GM12873 (cell line): ENCODE measurements around the gene SMPX.

ENCODE experiments used
- TF ChIP-seq, protein P1 (sequence below): IDR thresholded peaks from 2 replicates; pipeline ENCODE4 v1.5.1; 2012; ENCODE audit warnings: low read depth, mild to moderate bottlenecking, moderate library complexity, low read length, control low read depth; ENCODE audit not compliant: insufficient read depth; ENCODE audit errors: missing control alignments

The SMPX gene

GRCh38 chrX:21662761-21663160 lies 95.2 kb downstream of the SMPX start:
- TF ChIP-seq, protein P1, sequence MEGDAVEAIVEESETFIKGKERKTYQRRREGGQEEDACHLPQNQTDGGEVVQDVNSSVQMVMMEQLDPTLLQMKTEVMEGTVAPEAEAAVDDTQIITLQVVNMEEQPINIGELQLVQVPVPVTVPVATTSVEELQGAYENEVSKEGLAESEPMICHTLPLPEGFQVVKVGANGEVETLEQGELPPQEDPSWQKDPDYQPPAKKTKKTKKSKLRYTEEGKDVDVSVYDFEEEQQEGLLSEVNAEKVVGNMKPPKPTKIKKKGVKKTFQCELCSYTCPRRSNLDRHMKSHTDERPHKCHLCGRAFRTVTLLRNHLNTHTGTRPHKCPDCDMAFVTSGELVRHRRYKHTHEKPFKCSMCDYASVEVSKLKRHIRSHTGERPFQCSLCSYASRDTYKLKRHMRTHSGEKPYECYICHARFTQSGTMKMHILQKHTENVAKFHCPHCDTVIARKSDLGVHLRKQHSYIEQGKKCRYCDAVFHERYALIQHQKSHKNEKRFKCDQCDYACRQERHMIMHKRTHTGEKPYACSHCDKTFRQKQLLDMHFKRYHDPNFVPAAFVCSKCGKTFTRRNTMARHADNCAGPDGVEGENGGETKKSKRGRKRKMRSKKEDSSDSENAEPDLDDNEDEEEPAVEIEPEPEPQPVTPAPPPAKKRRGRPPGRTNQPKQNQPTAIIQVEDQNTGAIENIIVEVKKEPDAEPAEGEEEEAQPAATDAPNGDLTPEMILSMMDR, result no peak

DNA sequence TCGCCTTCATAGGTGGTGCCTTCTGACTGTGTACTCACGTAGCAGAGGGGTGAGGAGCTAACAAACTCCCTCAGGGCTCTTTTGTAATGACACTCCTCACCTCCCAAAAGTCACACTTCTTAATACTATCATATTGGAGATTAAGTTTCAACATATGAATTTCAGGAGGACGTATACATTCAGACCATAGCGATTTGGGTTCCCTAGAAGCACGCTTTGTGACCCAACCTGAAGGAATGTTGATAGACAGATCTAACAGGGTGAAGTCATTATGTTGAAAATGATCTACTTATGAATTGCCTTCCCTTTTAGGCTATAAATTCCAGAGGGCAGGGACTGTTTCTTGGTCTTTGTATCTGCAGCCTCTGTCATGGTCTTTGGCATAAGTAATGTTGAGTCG lies 96.6 kb downstream of the SMPX start:
- TF ChIP-seq, protein P1, result no peak

GRCh38 chrX:21660156-21660555 lies 97.8 kb downstream of the SMPX start:
- TF ChIP-seq, protein P1, result no peak

DNA sequence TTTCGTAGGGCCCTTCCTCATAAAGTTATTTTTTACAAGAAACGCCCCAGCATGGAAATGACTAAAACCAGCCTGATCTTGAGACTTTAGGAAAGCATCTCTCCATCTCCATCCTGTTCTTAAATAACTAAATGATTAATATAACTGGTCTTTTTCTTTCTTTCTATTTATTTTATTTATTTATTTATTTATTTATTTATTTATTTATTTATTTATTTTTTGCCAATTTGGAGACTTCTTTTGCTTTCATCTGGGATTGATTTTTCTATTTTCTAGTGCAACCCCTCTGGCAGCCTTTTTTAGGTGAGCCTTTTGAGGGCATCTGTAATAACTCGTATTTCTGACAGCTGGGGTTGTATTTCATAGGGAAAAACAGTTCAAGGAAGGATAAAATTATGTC lies 98.6 kb downstream of the SMPX start:
- TF ChIP-seq, protein P1, result no peak

DNA sequence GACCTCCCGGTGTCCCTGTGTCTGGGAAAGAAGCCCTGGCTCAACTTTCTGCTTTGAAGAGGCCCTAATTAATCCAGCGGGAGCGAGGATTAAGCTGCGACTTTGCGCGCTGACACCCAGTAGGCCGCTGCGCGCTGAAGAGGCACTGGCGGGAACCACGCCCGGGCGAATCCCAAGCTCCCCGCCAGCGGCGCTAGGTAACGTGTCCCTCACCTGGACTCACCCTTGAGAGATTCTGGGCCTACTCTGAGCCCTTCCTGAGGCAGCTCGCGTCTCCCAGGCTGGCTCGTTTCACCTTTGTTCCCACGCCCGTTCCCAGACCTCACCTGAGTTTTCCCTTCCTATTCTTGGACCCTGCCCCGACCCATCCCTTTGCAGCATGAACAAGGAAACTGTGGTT lies 99.2 kb downstream of the SMPX start:
- TF ChIP-seq, protein P1, result no peak

GRCh38 chrX:21658152-21658737 lies 99.7 kb downstream of the SMPX start, which contains the start of gene KLHL34:
Gene KLHL34, minus strand, starts transcription at chrX:21658330. Its CDS starts 542 bp downstream, at chrX:21657788.
- TF ChIP-seq, protein P1, result no peak

GRCh38 chrX:21657318-21658151 lies 100.4 kb downstream of the SMPX start:
- TF ChIP-seq, protein P1, result no peak
